Hepatocyte (in vitro differentiated cells): ENCODE data around the gene WIZ.

Experiments used
- CTCF ChIP-seq: fragments of 200-600 bp; sonication (generic); IDR thresholded peaks from 2 replicates; pipeline ENCODE4 v1.5.1; 2016; ENCODE audit warnings: antibody characterized with exemption, mild to moderate bottlenecking; ENCODE audit not compliant: poor library complexity
- EZH2phosphoT487 ChIP-seq: fragments of 200-600 bp; sonication (generic); IDR thresholded peaks from one replicate; pipeline ENCODE4 v1.6.1; 2018; ENCODE audit warnings: antibody characterized with exemption, mild to moderate bottlenecking, low read depth, moderate library complexity; ENCODE audit not compliant: unreplicated experiment, severe bottlenecking

DNA sequence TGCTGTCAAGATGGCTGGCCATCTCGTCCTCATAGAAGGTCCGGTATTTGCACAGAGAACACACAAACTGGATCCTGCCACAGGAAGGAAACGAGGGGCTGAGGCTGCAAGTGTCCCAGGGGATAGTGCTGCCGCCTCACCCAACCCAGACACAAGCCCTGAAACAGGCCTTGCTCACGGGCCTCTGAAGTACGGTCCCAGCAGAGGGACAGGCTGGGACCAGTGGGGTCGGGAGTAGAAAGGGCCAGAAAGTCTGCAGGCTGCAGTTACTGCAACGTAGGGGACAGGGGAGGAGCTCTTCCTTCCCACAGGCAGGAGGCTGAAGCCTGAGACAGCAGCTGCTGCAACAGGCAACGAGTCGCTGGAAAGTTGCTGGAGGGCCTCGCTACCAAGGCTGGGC is 52.0 kb downstream of the WIZ start:
- TF ChIP-seq EZH2phosphoT487 (no peak), CTCF (no peak)
